CD4-positive, alpha-beta T cell treated with Interleukin-4 for 1 hour (primary cell): Measurements from ENCODE around the gene MAGED1.
"Not testable (repeated sequence)": the region's sequence is repeated elsewhere in the genome, so short reads cannot be mapped to it uniquely, and the experiment has no call there.

Experiments used
- DNase-seq, 2 donors: peaks; one replicate each; pipeline ENCODE4 v3.0.0-alpha.2; 2020 to 2022

Gene MAGED1

DNA sequence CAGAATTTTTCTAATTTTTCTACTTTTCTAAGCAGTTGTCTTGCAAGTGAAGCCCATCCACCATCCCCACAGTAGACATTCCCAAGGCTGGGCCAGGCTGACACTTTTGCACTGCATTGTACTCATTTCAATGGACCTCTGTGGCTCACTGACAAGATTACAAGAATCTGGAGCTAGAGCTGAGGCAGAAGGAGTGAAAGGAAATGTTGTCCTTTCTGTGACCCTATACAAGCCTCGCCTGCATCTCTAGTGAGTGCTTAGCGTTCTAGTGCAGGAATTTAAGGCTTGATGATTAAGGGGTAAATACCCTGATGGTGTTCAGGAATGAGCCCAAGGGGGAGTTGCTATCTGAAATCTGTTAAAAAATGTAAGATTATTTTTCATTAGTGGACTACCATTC lies 6.3 kb downstream of the MAGED1 start:
- no peak for DNase-seq

- DNase-seq: no peak
Observed at GRCh38 chrX:51902510-51903050, 9.2 kb downstream of the MAGED1 start.

DNA sequence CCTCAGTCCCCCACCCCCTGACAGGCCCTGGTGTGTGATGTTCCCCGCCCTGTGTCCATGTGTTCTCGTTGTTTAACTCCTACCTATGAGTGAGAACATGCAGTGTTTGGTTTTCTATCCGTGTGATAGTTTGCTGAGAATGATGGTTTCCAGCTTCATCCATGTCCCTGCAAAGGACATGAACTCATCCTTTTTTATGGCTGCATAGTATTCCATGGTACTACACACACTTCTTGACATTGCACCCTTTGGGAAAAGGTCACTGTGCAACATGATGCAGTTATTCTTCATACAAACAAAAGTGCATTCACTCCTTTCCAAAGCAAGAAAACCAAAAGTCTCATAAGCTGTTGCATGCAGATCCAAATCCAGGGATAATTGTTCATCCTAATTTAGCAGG lies 11.7 kb downstream of the MAGED1 start:
- DNase-seq: not testable (repeated sequence)

- DNase-seq: no peak
Observed at GRCh38 chrX:51905711-51906110, 12.3 kb downstream of the MAGED1 start.

DNA sequence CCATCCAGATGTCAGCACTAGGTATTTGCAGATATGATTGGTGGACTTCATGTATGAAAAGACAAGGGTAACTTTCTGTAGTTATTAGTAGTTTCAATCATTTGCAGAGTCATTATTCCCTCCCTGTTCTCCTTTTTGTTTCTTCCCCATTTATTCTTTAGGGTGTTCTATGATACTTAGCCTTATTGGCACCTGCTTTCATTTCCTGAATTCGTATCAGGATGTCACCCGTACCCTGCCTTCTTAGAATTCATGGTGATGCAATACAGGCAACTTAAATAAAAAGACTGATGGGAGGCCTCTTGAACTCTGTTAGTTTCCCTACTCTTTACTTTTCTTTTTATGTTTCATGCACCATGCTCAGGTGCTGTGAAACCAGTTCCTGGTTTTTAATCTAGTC lies 24.2 kb downstream of the MAGED1 start:
- no peak for DNase-seq

DNA sequence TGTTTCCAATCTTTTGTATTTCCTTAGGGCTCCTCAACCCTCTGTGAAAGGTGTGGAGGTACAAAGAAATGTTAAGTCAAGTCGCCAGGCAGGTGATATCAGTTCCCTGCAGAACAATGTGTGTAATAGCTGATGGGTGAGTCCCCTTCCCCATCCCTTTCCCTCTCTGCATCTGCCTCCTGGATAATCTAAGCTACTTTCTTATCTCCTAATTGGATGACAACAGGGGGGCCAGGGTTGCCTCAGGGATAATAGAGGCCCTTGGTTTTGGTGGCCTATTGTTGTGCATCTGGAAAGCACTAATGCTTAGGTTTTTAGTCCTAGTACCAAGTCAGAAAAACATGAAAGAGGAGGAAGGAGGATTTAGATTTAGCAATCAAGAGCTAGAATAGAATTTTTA lies 29.1 kb downstream of the MAGED1 start:
- DNase-seq: no peak

DNA sequence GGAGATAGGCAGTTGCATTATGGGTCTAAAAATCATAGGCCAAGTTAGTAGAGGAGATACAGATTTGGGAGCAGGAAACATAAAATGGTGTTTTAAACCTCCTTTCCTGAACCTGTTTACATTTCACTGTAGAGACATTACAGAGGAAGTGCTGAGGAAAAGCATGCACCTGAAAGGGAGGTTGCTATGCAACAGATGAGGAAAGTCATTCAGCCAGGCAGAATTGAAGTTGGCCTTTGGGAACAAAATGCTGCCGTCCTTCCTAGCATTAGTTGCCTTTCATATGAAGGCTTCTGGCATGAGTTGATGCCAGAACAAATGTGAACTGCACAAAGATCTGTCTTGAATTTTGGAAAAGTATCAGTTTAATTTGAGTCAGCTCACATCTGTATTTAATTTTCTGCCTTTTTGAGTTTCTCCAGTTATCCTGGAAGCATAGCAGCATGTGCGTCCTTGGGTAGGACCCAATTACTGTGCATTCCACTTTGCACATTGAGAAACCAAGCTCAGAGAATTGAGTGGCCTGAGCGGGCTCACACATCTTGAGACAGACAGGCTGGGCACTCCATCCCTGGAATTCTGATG lies 38.2 kb downstream of the MAGED1 start:
- DNase-seq: no peak
